PC-3 (cell line): ENCODE data around the gene PRKAR1B. TPM values are rescaled to one million over a fixed set of nuclear protein-coding genes. Genes with fewer than 3 reads are reported as not detected.

ENCODE experiments used
- ATAC-seq: fragments of 200-7000 bp; cut with Tn5 transposase; 2 replicates; pipeline ENCODE4 v1.9.1; 2020; ENCODE audit warnings: mild to moderate bottlenecking, moderate library complexity
- BruUV-seq: library from RNA; stranded (reverse); fragments of 400-500 nt; replicated peaks from 2 replicates; lab custom pipeline; 2021; lab: Mats Ljungman, UMichigan
- CTCF ChIA-PET: fragments of 300-600 bp; sonication (Branson Sonifier 250); formaldehyde crosslinking; loops from one replicate; lab custom pipeline; 2022; ENCODE audit warnings: antibody characterized with exemption; lab: Charles Lee
- POLR2A ChIA-PET: fragments of 300-600 bp; sonication (Branson Sonifier 250); formaldehyde crosslinking; loops from one replicate; lab custom pipeline; 2022; ENCODE audit warnings: antibody characterized with exemption; ENCODE audit not compliant: unreplicated experiment; lab: Charles Lee
- DNase-seq: peaks from one replicate; pipeline ENCODE4 v3.0.0-alpha.2; 2015
- H2AFZ ChIP-seq: fragments of 300-600 bp; sonication (generic); 2 replicates; pipeline ENCODE4 v1.6.0; 2016; ENCODE audit warnings: antibody characterized with exemption, low read length
- H3F3A ChIP-seq: fragments of 300-600 bp; sonication (generic); one replicate; pipeline ENCODE4 v1.6.0; 2017; ENCODE audit warnings: antibody characterized with exemption, low read length, control low read depth, mild to moderate bottlenecking; ENCODE audit not compliant: unreplicated experiment
- H3K27ac ChIP-seq: fragments of 300-600 bp; sonication (generic); 2 replicates; pipeline ENCODE4 v1.5.1; 2016; ENCODE audit warnings: mild to moderate bottlenecking, low read length
- H3K27me3 ChIP-seq: fragments of 300-600 bp; sonication (generic); 2 replicates; pipeline ENCODE4 v1.6.1; 2016; ENCODE audit warnings: low read length, mixed read lengths
- H3K36me3 ChIP-seq: fragments of 300-600 bp; sonication (generic); 2 replicates; pipeline ENCODE4 v1.6.1; 2016; ENCODE audit warnings: low read depth, mixed run types, low read length, mixed read lengths
- H3K4me1 ChIP-seq: fragments of 300-600 bp; sonication (generic); 2 replicates; pipeline ENCODE4 v1.5.1; 2016; ENCODE audit warnings: low read length; ENCODE audit not compliant: insufficient read depth
- H3K4me2 ChIP-seq: fragments of 300-600 bp; sonication (generic); 2 replicates; pipeline ENCODE4 v1.6.0; 2016; ENCODE audit warnings: low read length
- H3K4me3 ChIP-seq: fragments of 300-600 bp; sonication (generic); 2 replicates; pipeline ENCODE4 v1.5.1; 2016; ENCODE audit warnings: mild to moderate bottlenecking, low read length, mixed read lengths
- H3K79me2 ChIP-seq: fragments of 300-600 bp; sonication (generic); 2 replicates; pipeline ENCODE4 v1.6.1; 2017; ENCODE audit warnings: low read length, mixed read lengths
- H3K9ac ChIP-seq: fragments of 300-600 bp; sonication (generic); 2 replicates; pipeline ENCODE4 v1.6.0; 2016; ENCODE audit warnings: mild to moderate bottlenecking, low read length
- H3K9me2 ChIP-seq: fragments of 300-600 bp; sonication (generic); replicated peaks from 2 replicates; pipeline ENCODE4 v1.6.1; 2016; ENCODE audit warnings: mixed run types, low read length, mixed read lengths
- H3K9me3 ChIP-seq: fragments of 300-600 bp; sonication (generic); 2 replicates; pipeline ENCODE4 v1.6.1; 2016; ENCODE audit warnings: low read length, mixed read lengths
- H4K20me1 ChIP-seq: fragments of 300-600 bp; sonication (generic); 2 replicates; pipeline ENCODE4 v1.6.1; 2016; ENCODE audit warnings: low read length, mixed read lengths
- CTCF ChIP-seq: fragments of 300-600 bp; sonication (generic); conservative IDR thresholded peaks from 2 replicates; pipeline ENCODE4 v1.5.1; 2017; ENCODE audit warnings: antibody characterized with exemption, low read depth, mild to moderate bottlenecking, low read length
- EZH2 ChIP-seq: fragments of 300-600 bp; sonication (generic); IDR thresholded peaks from one replicate; pipeline ENCODE4 v1.6.1; 2017; ENCODE audit warnings: antibody characterized with exemption, mild to moderate bottlenecking, low read length; ENCODE audit not compliant: unreplicated experiment
- EZH2phosphoT487 ChIP-seq: fragments of 300-600 bp; sonication (generic); IDR thresholded peaks from 2 replicates; pipeline ENCODE4 v1.6.1; 2018; ENCODE audit warnings: mild to moderate bottlenecking, antibody characterized with exemption, low read length, borderline replicate concordance
- intact Hi-C: fragments of 100-400 bp; cut with micrococcal nuclease; formaldehyde crosslinking; loops from 2 replicates; pipeline ENCODE4 v1.9.0; 2023
- total RNA-seq: library from RNA; depleted of rRNA; stranded (reverse); fragments of >200 nt; gene quantifications from 2 replicates; pipeline ENCODE4 v1.2.3, GENCODE V29; 2014

The PRKAR1B gene
- total RNA-seq, 1 experiment from 2014 or later = 15.6 TPM

DNA sequence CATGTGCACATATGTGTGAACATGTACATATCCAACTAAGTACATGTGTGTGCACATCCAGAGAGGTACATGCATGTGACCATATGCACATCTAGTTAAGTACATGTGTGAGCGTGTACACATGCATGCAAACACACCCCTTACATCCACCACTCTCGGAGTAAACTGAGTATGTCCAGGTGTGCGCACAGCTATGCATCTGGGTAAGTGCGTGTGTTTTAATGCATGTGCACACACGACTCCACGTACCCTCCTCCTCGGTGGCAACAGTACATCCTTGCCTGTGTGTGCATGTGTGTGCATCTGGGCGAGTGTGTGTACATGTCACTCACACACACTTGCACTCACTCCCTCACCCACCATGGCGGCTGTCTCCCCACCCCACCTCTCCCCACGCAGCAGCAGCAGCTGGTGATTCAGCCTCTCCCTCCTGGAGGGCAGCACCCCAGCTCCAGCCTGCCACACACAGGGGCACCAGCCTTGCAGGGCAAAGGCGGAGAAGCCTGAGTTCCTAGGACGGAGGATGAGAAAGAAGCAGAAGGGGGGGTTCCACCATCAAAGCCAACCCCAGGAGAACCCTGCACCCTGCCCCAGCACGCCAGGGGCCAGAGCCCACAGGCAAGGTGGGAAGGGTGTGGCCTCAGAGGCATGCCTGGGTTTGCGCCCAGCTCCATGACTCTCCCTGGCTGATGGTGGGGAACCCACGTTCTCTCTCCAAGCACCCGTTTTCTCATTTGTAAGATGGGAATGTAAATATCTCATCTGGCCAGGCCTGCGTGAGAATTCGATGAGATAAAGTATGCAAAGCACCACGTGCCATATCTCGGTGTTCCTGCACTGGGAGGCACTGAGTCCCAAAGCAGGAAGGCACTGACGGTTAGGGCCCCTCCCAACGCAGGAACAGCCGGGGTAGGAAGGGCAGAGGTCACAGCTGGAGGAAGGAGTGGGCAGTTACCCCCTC is 28.3 kb downstream of the PRKAR1B start:
- Histone ChIP-seq H3K79me2 (no peaks in the 10 kb centered on the region), H3K27me3 (no peaks in the 10 kb centered on the region), H3K27ac (no peak overlapping the region), H3K9me2 (no peaks in the 10 kb centered on the region), H3K36me3 (no peaks in the 10 kb centered on the region), H3F3A (no peaks in the 10 kb centered on the region), H3K9ac (no peak overlapping the region), H3K4me1 (no peaks in the 10 kb centered on the region), H3K9me3 (no peaks in the 10 kb centered on the region), H2AFZ (no peak overlapping the region), H3K4me3 (no peak overlapping the region), H4K20me1 (no peaks in the 10 kb centered on the region), H3K4me2 (no peak overlapping the region)
- ChIA-PET CTCF (no interaction called here), POLR2A (no interaction called here)
- intact Hi-C loops = no loop called here
- no TSS peak for BruUV-seq
- no peak for TF ChIP-seq EZH2phosphoT487
- TF ChIP-seq EZH2 = no peak
- no peak for TF ChIP-seq CTCF
- DNase-seq (no peak), ATAC-seq (no peak)

DNA sequence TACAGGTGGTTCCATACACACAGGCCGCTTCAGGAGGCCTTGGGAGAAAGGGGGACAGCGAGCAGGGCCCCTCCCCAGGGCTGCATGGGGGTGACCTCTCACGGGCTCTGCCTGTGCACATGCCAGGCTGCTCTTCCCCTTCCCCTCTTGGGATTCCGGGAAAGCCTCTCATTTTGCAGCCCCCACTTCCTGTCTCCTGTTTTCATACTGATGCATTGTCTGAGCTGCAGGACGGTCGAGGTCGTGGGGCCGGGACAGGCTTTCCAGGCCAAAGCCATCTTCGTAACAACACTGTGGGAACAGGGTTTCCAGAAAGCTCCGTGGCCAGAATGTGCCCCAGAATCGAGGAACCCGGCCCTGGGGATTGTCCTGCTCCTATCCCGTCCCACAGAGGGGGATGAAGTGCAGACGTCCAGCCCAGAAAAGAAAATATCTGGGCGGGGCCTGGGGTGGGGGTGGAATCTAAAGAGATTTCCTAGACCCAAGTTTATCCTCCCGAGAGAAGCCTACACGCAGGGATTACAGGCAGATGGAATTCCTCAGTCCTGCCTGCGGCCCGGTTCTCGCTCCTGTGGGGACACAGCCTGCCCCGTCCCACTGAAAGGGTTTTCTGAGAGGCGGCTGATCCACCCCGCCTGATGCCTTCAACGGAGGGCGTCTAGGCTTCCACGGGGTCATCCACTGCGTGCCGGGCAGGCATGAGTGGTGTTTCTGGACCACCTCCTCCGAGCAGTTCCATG is 30.1 kb downstream of the PRKAR1B start:
- no peak overlapping the region for H3K9ac ChIP-seq
- H3K27me3 ChIP-seq = no peaks in the 10 kb centered on the region
- ChIA-PET CTCF (no interaction called here), POLR2A (no interaction called here)
- H3K4me3 ChIP-seq = no peak overlapping the region
- H3K9me2 ChIP-seq = no peaks in the 10 kb centered on the region
- H4K20me1 ChIP-seq = no peaks in the 10 kb centered on the region
- no TSS peak for BruUV-seq
- no peaks in the 10 kb centered on the region for H3K4me1 ChIP-seq
- H3K79me2 ChIP-seq = no peaks in the 10 kb centered on the region
- ATAC-seq (no peak), DNase-seq (no peak)
- H3K36me3 ChIP-seq = no peaks in the 10 kb centered on the region
- no peaks in the 10 kb centered on the region for H3F3A ChIP-seq
- no peak for TF ChIP-seq EZH2
- TF ChIP-seq EZH2phosphoT487 = no peak
- no peak for TF ChIP-seq CTCF
- H3K9me3 ChIP-seq = no peaks in the 10 kb centered on the region
- no peak overlapping the region for H2AFZ ChIP-seq
- no peak overlapping the region for H3K4me2 ChIP-seq
- no peak overlapping the region for H3K27ac ChIP-seq
- intact Hi-C loops = no loop called here
